GM19467 (cell line): ENCODE data around the gene PZP.

Source experiments
- ATAC-seq: cut with Tn5 transposase; IDR thresholded peaks from one replicate; pipeline ENCODE4 v1.9.1; 2021; ENCODE audit warnings: mild to moderate bottlenecking, moderate library complexity; ENCODE audit not compliant: unreplicated experiment

The PZP gene

GRCh38 chr12:9106610-9107541 lies 101.3 kb downstream of the PZP start:
- no peak for ATAC-seq

GRCh38 chr12:9106067-9106466 lies 102.1 kb downstream of the PZP start:
- ATAC-seq: no peak

GRCh38 chr12:9104767-9105423 lies 103.3 kb downstream of the PZP start:
- ATAC-seq: no peak

GRCh38 chr12:9104087-9104486 lies 104.1 kb downstream of the PZP start:
- ATAC-seq: no peak

GRCh38 chr12:9103050-9103849 lies 104.9 kb downstream of the PZP start:
- ATAC-seq: no peak

- no peak for ATAC-seq
Observed at GRCh38 chr12:9101018-9101687, 107.0 kb downstream of the PZP start.

- ATAC-seq: no peak
Observed at GRCh38 chr12:9099552-9100190, 108.5 kb downstream of the PZP start.
